Fibroblast of the aortic adventitia (primary cell): ENCODE measurements around the gene MBTD1. TPM values are rescaled to one million over a fixed set of nuclear protein-coding genes. Genes with fewer than 3 reads are reported as not detected.

ENCODE experiments used
- DNase-seq: peaks from one replicate; pipeline ENCODE4 v3.0.0-alpha.2; 2010; ENCODE audit warnings: low read depth
- H3K4me3 ChIP-seq: 2 replicates; pipeline ENCODE4 v1.5.1; 2011; ENCODE audit warnings: low read depth, mild to moderate bottlenecking, control low read depth, low read length, moderate library complexity
- total RNA-seq: library from RNA; depleted of rRNA; stranded (reverse); fragments of >200 nt; gene quantifications from 2 replicates; pipeline ENCODE4 v1.2.3, GENCODE V29; 2012; ENCODE audit warnings: low replicate concordance
- TF ChIP-seq, protein P1 (sequence below): IDR thresholded peaks from 2 replicates; pipeline ENCODE4 v1.5.1; 2011; ENCODE audit warnings: mild to moderate bottlenecking, low read length, control low read depth, inconsistent platforms; ENCODE audit not compliant: insufficient read depth

MBTD1 gene
- total RNA-seq, 1 donor = 13.1 TPM

DNA sequence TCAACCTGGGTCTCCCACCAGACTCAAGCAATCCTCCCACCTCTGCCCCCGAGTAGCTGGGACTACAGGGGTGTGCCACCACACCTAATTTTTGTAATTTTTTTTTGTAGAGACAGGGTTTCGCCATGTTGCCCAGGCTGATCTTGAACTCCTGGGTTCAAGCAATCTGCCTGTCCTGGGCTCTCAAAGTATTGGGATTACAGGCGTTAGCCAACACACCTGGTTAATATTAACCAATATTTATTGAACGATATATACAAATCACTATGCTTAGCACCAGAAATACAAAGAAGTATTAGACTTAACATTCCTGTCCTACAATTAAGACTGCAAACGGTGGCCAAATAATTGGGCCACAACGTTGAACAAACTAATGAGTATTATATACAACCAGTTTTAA lies 4.2 kb downstream of the MBTD1 start:
- TF ChIP-seq, protein P1, sequence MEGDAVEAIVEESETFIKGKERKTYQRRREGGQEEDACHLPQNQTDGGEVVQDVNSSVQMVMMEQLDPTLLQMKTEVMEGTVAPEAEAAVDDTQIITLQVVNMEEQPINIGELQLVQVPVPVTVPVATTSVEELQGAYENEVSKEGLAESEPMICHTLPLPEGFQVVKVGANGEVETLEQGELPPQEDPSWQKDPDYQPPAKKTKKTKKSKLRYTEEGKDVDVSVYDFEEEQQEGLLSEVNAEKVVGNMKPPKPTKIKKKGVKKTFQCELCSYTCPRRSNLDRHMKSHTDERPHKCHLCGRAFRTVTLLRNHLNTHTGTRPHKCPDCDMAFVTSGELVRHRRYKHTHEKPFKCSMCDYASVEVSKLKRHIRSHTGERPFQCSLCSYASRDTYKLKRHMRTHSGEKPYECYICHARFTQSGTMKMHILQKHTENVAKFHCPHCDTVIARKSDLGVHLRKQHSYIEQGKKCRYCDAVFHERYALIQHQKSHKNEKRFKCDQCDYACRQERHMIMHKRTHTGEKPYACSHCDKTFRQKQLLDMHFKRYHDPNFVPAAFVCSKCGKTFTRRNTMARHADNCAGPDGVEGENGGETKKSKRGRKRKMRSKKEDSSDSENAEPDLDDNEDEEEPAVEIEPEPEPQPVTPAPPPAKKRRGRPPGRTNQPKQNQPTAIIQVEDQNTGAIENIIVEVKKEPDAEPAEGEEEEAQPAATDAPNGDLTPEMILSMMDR = no peak
- H3K4me3 ChIP-seq = no peak overlapping the region
- DNase-seq = no peak

DNA sequence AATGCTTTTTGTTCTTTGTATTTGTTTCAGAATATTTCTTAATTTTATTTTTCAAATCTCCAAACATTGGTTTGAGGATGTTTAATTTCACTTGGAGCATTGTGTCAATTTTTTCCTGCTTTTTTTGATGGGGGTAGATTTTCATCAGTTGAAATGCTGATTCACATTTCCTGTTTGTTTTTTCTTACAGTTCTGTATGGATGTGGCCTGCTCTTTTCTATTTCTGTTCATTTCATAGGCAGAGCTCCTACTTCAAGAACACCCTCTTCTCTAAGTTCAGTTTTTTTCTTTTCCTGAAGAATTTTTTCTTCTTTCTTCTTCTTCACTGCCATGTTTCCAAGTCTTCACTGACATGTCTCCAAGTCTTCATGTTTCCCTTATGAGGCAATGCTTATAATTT lies 8.8 kb downstream of the MBTD1 start:
- H3K4me3 ChIP-seq = no peak overlapping the region
- TF ChIP-seq, protein P1 = no peak
- no peak for DNase-seq

DNA sequence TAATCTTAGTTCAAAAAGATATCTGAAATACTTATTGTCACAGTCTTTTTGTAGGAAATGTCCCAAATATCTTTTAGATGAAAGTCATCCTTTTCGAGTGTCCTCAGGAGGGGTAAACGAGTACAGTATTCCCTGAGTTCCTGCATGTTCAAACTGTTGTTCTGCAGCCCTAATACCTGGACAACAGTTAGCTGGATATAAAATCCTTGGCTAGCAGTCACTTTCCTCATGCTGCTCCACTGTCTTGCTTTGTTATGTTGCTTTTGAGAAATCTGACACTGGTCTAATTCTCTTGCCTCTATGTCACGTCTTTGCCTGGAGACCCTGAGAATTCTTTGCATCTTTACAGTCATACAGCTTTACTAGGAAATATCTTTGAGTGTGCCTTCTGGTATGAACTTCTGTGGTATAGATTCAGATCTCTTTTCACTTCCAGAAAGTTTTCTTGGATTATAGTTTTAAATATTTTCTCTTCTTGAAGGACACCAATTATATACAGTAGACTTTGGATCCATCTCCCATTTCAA lies 9.5 kb downstream of the MBTD1 start:
- TF ChIP-seq, protein P1 = no peak
- no peak for DNase-seq
- H3K4me3 ChIP-seq = no peak overlapping the region

DNA sequence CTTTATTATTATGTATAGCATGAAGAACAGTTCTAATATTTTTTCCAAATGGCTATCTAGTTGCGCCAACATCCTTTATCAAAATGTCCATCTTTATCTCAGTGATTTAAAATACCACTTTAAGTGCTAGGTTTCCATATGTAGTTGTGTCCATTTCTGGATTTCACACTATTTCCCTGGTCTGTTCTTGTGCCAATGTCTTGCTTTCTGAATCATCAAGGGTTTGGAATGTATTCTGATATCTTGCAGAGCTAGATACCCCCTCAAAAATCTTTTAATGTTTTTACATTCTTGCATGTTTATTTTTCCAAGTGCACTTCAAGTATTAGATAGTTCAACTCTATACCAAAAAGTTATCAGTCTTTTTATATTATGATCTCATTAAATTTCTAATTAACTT lies 14.3 kb downstream of the MBTD1 start:
- H3K4me3 ChIP-seq = no peak overlapping the region
- TF ChIP-seq, protein P1 = no peak
- peak; percentile 37 for DNase-seq

DNA sequence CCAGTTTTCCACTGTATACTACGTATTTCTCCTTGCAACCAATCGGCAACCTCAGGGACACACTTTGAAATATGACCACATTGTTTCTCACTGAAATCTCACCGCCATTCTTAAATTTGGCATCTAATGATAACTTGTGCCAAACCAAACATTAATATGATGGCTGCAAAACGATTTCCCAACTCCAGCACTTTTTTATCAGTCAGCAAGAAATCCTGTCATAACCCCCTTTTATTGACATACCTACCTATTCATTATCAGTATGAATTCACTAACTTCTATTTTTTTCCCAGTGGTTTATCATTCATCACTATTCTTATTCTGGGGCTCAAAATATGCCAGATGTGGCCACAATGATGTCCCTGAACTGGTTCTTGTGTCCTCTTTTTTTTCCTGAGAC lies 15.8 kb downstream of the MBTD1 start:
- H3K4me3 ChIP-seq = no peak overlapping the region
- DNase-seq = no peak
- TF ChIP-seq, protein P1 = no peak

DNA sequence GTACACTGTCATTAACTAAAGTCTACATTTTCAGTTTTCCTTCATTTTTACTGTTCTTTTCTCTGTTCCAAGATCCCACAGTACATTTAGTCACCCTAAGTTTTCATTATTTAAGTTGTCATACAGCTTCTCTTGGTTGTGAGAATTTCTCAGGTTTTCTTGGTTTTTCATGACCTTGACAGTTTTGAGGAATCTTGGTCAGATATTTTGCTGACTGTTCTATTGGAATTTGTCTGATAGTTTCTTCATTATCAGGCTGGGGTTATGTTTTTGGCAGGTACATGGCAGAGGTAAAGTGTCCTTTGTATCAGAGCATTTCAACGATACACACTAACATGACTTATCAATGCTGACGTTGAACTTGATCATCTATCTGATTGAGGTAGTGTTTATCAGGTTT lies 19.6 kb downstream of the MBTD1 start:
- no peak for DNase-seq
- TF ChIP-seq, protein P1 = no peak

DNA sequence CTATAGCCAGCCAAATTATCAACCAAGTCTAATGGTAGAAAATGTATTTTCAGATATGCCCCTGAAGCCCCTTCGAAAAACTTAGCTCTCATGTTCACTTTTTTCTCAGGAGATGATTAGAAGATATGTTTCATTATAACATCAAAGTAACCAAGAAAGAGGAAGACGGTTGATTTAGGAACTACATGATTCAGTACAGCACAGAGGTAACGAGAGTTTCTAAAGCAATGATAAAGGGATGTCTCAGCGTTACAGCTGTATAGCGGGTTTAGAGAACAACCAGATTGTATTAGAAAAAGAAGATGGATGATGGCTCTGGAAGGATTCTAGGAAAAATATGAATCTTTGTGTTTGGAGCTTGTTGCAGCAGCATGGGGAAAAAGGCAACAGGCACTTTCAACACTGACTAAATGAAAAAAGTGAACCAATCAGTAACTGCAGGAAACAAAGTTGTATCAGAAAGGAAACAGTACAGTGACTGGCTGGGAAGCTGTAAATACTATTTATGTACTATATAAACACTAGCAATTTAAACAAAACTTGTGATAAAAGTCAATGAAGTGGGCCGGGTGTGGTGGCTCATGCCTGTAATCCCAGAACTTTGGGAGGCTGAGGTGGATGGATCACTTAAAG lies 21.5 kb downstream of the MBTD1 start:
- no peak overlapping the region for H3K4me3 ChIP-seq
- TF ChIP-seq, protein P1 = no peak
- no peak for DNase-seq

More for the DNA sequence above, 19.6 kb downstream of the MBTD1 start:
- H3K4me3 ChIP-seq = no peak overlapping the region
